HL-60 (cell line): ENCODE results near the gene ATP6V0D1.

Experiments
- GABPA ChIP-seq: IDR thresholded peaks from 2 replicates; pipeline ENCODE4 v1.6.1; 2012; ENCODE audit warnings: low read depth
- POLR2AphosphoS5 ChIP-seq: IDR thresholded peaks from 2 replicates; pipeline ENCODE4 v1.6.1; 2012; ENCODE audit warnings: low read depth
- SPI1 ChIP-seq: IDR thresholded peaks from 2 replicates; pipeline ENCODE4 v1.6.1; 2012; ENCODE audit warnings: low read depth, mild to moderate bottlenecking, borderline replicate concordance
- TF ChIP-seq, protein P1 (sequence below): IDR thresholded peaks from one replicate; pipeline ENCODE4 v1.5.1; 2011; ENCODE audit warnings: low read length, control low read depth, inconsistent platforms; ENCODE audit not compliant: insufficient read depth
- TF ChIP-seq, protein P2 (sequence below): IDR thresholded peaks from 2 replicates; pipeline ENCODE4 v1.6.1; 2012; ENCODE audit warnings: low read depth; ENCODE audit not compliant: insufficient replicate concordance

DNA sequence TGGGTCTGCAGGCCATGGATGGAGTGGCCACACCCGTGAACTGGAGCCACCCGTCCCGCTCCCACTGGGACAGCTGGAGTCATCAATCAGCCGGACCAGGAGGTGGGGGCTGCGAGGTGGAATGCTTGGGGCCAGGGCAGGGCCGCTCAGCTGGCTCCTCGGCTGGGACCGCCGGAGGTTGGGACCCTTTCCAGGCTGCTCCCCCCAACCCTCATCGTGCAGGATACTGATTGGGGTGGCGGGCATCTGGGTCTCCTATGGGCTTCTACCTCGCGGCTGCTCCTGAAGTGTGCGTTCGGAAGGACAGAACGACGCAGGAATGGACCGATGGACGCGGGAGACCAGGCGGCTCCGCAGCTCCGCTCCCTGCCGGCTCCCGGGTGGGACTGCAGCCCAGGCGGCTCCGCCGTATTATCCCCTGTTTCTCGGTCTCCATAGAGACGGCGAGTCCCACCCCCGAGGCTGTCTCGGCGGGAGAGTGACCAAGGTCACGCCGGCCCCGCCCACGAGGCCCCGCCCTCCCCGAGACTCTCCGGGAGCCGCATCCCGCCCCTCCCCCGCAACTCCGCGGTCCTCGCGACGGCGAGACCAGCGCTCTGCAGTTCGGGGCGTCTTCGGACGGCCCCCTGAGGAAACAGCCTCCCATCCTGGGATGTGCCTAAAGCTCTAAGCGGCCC lies 87.7 kb downstream of the ATP6V0D1 start, which contains the start of gene TPPP3:
- TF ChIP-seq POLR2AphosphoS5: no peak
- TF ChIP-seq, protein P1, sequence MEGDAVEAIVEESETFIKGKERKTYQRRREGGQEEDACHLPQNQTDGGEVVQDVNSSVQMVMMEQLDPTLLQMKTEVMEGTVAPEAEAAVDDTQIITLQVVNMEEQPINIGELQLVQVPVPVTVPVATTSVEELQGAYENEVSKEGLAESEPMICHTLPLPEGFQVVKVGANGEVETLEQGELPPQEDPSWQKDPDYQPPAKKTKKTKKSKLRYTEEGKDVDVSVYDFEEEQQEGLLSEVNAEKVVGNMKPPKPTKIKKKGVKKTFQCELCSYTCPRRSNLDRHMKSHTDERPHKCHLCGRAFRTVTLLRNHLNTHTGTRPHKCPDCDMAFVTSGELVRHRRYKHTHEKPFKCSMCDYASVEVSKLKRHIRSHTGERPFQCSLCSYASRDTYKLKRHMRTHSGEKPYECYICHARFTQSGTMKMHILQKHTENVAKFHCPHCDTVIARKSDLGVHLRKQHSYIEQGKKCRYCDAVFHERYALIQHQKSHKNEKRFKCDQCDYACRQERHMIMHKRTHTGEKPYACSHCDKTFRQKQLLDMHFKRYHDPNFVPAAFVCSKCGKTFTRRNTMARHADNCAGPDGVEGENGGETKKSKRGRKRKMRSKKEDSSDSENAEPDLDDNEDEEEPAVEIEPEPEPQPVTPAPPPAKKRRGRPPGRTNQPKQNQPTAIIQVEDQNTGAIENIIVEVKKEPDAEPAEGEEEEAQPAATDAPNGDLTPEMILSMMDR: no peak
- TF ChIP-seq, protein P2, sequence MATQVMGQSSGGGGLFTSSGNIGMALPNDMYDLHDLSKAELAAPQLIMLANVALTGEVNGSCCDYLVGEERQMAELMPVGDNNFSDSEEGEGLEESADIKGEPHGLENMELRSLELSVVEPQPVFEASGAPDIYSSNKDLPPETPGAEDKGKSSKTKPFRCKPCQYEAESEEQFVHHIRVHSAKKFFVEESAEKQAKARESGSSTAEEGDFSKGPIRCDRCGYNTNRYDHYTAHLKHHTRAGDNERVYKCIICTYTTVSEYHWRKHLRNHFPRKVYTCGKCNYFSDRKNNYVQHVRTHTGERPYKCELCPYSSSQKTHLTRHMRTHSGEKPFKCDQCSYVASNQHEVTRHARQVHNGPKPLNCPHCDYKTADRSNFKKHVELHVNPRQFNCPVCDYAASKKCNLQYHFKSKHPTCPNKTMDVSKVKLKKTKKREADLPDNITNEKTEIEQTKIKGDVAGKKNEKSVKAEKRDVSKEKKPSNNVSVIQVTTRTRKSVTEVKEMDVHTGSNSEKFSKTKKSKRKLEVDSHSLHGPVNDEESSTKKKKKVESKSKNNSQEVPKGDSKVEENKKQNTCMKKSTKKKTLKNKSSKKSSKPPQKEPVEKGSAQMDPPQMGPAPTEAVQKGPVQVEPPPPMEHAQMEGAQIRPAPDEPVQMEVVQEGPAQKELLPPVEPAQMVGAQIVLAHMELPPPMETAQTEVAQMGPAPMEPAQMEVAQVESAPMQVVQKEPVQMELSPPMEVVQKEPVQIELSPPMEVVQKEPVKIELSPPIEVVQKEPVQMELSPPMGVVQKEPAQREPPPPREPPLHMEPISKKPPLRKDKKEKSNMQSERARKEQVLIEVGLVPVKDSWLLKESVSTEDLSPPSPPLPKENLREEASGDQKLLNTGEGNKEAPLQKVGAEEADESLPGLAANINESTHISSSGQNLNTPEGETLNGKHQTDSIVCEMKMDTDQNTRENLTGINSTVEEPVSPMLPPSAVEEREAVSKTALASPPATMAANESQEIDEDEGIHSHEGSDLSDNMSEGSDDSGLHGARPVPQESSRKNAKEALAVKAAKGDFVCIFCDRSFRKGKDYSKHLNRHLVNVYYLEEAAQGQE: no peak
- TF ChIP-seq SPI1: no peak
- no peak for TF ChIP-seq GABPA
